Fibroblast of lung (primary cell): ENCODE results near the gene DNAJC1.

Experiments used
- EZH2 ChIP-seq: IDR thresholded peaks from 2 replicates; pipeline ENCODE4 v1.5.1; 2012; ENCODE audit warnings: low read length, control low read depth, mild to moderate bottlenecking; ENCODE audit errors: missing control alignments
- TF ChIP-seq, protein P1 (sequence below), 2 donors: IDR thresholded peaks in 1 of 2; conservative IDR thresholded peaks in 1 of 2; 1 replicate in 1 of 2; 2 replicates in 1 of 2; pipeline ENCODE4 v1.5.1; 2011 to 2012; ENCODE audit warnings: low read length in 2 of 2, control low read depth in 1 of 2, inconsistent platforms in 1 of 2, low read depth in 1 of 2, mild to moderate bottlenecking in 1 of 2

DNA sequence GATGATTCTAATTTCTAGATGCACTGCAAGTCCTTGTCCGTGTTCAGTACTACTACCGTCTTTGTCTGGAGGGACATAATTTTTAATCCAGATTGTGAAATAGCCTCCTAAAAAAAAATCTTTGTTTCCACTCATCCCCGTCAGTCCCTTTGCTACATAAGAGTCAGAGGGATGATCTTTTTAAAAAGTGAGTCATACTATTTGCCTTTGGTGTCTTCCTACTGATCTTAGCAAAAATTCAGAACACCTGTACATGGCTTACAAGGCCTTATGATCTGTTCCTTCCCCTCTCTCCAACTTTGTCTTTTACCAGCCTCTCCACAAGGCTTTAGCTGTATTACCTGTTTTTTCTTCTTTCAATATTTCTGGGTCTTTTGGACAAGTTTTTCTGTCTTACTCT, 296.0 kb downstream of the DNAJC1 start:
- TF ChIP-seq, protein P1, sequence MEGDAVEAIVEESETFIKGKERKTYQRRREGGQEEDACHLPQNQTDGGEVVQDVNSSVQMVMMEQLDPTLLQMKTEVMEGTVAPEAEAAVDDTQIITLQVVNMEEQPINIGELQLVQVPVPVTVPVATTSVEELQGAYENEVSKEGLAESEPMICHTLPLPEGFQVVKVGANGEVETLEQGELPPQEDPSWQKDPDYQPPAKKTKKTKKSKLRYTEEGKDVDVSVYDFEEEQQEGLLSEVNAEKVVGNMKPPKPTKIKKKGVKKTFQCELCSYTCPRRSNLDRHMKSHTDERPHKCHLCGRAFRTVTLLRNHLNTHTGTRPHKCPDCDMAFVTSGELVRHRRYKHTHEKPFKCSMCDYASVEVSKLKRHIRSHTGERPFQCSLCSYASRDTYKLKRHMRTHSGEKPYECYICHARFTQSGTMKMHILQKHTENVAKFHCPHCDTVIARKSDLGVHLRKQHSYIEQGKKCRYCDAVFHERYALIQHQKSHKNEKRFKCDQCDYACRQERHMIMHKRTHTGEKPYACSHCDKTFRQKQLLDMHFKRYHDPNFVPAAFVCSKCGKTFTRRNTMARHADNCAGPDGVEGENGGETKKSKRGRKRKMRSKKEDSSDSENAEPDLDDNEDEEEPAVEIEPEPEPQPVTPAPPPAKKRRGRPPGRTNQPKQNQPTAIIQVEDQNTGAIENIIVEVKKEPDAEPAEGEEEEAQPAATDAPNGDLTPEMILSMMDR (conservative IDR thresholded peaks at IDR 0.05 in 1 of 2, IDR thresholded peaks at IDR 0.05 in 1 of 2; ENCODE audit: low read depth in 1 of 2, low read length in 2 of 2), result no peak
- TF ChIP-seq EZH2, result no peak
